HepG2 (cell line): ENCODE results near the gene ERFL. TPM values are rescaled to one million over a fixed set of nuclear protein-coding genes. Genes with fewer than 3 reads are reported as not detected.

Source experiments
- EED ChIP-seq: sonication (generic); formaldehyde crosslinking; IDR thresholded peaks from 2 replicates; pipeline ENCODE4 v1.5.0; 2020; ENCODE audit warnings: mild to moderate bottlenecking, missing genetic modification reagents
- FIP1L1 ChIP-seq: fragments of 200-400 bp; formaldehyde crosslinking; IDR thresholded peaks from 2 replicates; pipeline ENCODE4 v1.6.1; 2018; ENCODE audit warnings: low read depth, mild to moderate bottlenecking, low read length, moderate library complexity, borderline replicate concordance; ENCODE audit not compliant: insufficient read depth
- KDM5B ChIP-seq: sonication (generic); formaldehyde crosslinking; IDR thresholded peaks from 2 replicates; pipeline ENCODE4 v1.4.0; 2020; ENCODE audit warnings: missing genetic modification reagents, mild to moderate bottlenecking, borderline replicate concordance
- MTF1 ChIP-seq: sonication (generic); formaldehyde crosslinking; IDR thresholded peaks from 2 replicates; pipeline ENCODE4 v1.5.0; 2020; ENCODE audit warnings: missing genetic modification reagents
- MTF2 ChIP-seq: sonication (generic); formaldehyde crosslinking; IDR thresholded peaks from 2 replicates; pipeline ENCODE4 v1.5.0; 2020; ENCODE audit warnings: missing genetic modification reagents, borderline replicate concordance
- RFX5 ChIP-seq: IDR thresholded peaks from 2 replicates; pipeline ENCODE4 v1.6.1; 2011; ENCODE audit warnings: low read depth, low read length, improper control_type of control experiment
- SAP130 ChIP-seq: IDR thresholded peaks from 2 replicates; pipeline ENCODE4 v1.6.1; 2016; ENCODE audit warnings: low read depth
- SP2 ChIP-seq: sonication (generic); formaldehyde crosslinking; IDR thresholded peaks from 2 replicates; pipeline ENCODE4 v1.5.1; 2020; ENCODE audit warnings: mild to moderate bottlenecking, missing genetic modification reagents
- TAF1 ChIP-seq: sonication (generic); formaldehyde crosslinking; IDR thresholded peaks from 2 replicates; pipeline ENCODE4 v1.4.0; 2020; ENCODE audit warnings: missing genetic modification reagents
- TERF1 ChIP-seq: sonication (generic); formaldehyde crosslinking; IDR thresholded peaks from 2 replicates; pipeline ENCODE4 v1.8.0; 2022; ENCODE audit warnings: mild to moderate bottlenecking, missing genetic modification reagents, moderate library complexity
- ZBTB8A ChIP-seq: sonication (generic); formaldehyde crosslinking; IDR thresholded peaks from 2 replicates; pipeline ENCODE4 v1.4.0; 2020; ENCODE audit warnings: mild to moderate bottlenecking, low read depth, missing genetic modification reagents, borderline replicate concordance
- ZNF430 ChIP-seq: sonication (generic); formaldehyde crosslinking; IDR thresholded peaks from 2 replicates; pipeline ENCODE4 v1.9.0; 2021; ENCODE audit warnings: mild to moderate bottlenecking, missing genetic modification reagents
- polyA plus RNA-seq, 8 experiments: library from polyadenylated mRNA; depleted of rRNA in 3 of 8; stranded (reverse) in 7 of 8; unstranded in 1 of 8; fragments of >200 nt; fragmentation: Illumina TruSeq in 4 of 8; extraction: Trizol in 4 of 8; gene quantifications; 2 replicates each; pipeline versions ENCODE4 v1.2.1 to v1.2.3, GENCODE V29; 2011 to 2016; ENCODE audit warnings: low read depth in 4 of 8, missing spikeins in 1 of 8, mixed read lengths in 1 of 8; ENCODE audit not compliant: insufficient read depth in 1 of 8
- total RNA-seq, 5 experiments: library from RNA; depleted of rRNA; stranded (reverse); fragments of >200 nt; fragmentation: Illumina TruSeq; extraction: Trizol; gene quantifications; 2 replicates each; pipeline ENCODE4 v1.2.3, GENCODE V29; 2016; ENCODE audit warnings: low read depth in 1 of 5
- TF ChIP-seq, protein P1 (sequence below): sonication (generic); formaldehyde crosslinking; IDR thresholded peaks from 2 replicates; pipeline ENCODE4 v1.5.0; 2020; ENCODE audit warnings: missing genetic modification reagents
- TF ChIP-seq, protein P2 (sequence below): sonication (generic); formaldehyde crosslinking; IDR thresholded peaks from 2 replicates; pipeline ENCODE4 v1.5.1; 2020; ENCODE audit warnings: missing genetic modification reagents, mild to moderate bottlenecking, borderline replicate concordance
- TF ChIP-seq, protein P3 (sequence below): sonication (generic); formaldehyde crosslinking; IDR thresholded peaks from 2 replicates; pipeline ENCODE4 v1.5.0; 2020; ENCODE audit warnings: mild to moderate bottlenecking, missing genetic modification reagents, borderline replicate concordance

ERFL gene
- total and polyA plus RNA-seq, 2 of the 13 experiments (the other 11 are each of a cell fraction or from before 2014, with no cell fraction given): not detected

DNA sequence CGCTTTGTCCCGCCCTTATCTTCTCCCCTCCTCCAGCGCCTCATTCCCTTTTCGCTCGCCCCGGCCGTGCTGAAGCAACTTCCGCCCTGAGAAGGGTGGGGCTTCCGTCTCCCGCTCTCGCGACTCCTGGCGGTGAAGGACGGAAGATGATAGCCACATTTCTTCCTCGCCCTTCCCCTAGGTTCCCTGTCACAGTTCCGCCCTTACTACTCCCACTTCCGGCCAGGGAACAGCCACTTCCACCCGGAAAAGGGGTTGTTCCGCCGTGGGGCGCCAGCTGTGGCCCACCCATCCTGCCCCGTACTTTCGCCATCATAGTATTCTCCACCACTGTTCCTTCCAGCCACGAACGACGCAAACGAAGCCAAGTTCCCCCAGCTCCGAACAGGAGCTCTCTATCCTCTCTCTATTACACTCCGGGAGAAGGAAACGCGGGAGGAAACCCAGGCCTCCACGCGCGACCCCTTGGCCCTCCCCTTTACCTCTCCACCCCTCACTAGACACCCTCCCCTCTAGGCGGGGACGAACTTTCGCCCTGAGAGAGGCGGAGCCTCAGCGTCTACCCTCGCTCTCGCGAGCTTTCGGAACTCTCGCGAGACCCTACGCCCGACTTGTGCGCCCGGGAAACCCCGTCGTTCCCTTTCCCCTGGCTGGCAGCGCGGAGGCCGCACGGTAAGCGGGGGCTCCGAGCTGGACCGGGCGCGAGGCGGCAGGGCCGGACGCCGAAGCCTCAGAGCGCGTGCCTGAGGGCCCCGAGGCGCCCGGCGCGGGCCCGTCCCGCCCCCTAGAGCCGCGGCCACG is 68.4 kb downstream of the ERFL start, which contains the start of gene RPS19 (continued):
- TF ChIP-seq, protein P1, sequence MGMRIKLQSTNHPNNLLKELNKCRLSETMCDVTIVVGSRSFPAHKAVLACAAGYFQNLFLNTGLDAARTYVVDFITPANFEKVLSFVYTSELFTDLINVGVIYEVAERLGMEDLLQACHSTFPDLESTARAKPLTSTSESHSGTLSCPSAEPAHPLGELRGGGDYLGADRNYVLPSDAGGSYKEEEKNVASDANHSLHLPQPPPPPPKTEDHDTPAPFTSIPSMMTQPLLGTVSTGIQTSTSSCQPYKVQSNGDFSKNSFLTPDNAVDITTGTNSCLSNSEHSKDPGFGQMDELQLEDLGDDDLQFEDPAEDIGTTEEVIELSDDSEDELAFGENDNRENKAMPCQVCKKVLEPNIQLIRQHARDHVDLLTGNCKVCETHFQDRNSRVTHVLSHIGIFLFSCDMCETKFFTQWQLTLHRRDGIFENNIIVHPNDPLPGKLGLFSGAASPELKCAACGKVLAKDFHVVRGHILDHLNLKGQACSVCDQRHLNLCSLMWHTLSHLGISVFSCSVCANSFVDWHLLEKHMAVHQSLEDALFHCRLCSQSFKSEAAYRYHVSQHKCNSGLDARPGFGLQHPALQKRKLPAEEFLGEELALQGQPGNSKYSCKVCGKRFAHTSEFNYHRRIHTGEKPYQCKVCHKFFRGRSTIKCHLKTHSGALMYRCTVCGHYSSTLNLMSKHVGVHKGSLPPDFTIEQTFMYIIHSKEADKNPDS (CRISPR knock-in tag): no peak
- TF ChIP-seq TAF1 (CRISPR knock-in tag) (peak; percentile 93), ZNF430 (CRISPR knock-in tag) (0 out of 2 replicates have a peak, but pooled peaks have one; percentile 72), SAP130 (CRISPR knock-in tag) (peak; percentile 92), MTF1 (CRISPR knock-in tag) (no peak), MTF2 (CRISPR knock-in tag) (no peak), EED (CRISPR knock-in tag) (peak; percentile 45; the same call in 1 of the 2 replicates), TERF1 (no peak), SP2 (CRISPR knock-in tag) (peak; percentile 86), ZBTB8A (peak; percentile 85), FIP1L1 (0 out of 2 replicates have a peak, but pooled peaks have one; percentile 24), KDM5B (peak; percentile 80; the same call in 1 of the 2 replicates), RFX5 (no peak)
- TF ChIP-seq, protein P2, sequence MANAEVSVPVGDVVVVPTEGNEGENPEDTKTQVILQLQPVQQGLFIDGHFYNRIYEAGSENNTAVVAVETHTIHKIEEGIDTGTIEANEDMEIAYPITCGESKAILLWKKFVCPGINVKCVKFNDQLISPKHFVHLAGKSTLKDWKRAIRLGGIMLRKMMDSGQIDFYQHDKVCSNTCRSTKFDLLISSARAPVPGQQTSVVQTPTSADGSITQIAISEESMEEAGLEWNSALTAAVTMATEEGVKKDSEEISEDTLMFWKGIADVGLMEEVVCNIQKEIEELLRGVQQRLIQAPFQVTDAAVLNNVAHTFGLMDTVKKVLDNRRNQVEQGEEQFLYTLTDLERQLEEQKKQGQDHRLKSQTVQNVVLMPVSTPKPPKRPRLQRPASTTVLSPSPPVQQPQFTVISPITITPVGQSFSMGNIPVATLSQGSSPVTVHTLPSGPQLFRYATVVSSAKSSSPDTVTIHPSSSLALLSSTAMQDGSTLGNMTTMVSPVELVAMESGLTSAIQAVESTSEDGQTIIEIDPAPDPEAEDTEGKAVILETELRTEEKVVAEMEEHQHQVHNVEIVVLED (CRISPR knock-in tag): peak; percentile 95
- TF ChIP-seq, protein P3, sequence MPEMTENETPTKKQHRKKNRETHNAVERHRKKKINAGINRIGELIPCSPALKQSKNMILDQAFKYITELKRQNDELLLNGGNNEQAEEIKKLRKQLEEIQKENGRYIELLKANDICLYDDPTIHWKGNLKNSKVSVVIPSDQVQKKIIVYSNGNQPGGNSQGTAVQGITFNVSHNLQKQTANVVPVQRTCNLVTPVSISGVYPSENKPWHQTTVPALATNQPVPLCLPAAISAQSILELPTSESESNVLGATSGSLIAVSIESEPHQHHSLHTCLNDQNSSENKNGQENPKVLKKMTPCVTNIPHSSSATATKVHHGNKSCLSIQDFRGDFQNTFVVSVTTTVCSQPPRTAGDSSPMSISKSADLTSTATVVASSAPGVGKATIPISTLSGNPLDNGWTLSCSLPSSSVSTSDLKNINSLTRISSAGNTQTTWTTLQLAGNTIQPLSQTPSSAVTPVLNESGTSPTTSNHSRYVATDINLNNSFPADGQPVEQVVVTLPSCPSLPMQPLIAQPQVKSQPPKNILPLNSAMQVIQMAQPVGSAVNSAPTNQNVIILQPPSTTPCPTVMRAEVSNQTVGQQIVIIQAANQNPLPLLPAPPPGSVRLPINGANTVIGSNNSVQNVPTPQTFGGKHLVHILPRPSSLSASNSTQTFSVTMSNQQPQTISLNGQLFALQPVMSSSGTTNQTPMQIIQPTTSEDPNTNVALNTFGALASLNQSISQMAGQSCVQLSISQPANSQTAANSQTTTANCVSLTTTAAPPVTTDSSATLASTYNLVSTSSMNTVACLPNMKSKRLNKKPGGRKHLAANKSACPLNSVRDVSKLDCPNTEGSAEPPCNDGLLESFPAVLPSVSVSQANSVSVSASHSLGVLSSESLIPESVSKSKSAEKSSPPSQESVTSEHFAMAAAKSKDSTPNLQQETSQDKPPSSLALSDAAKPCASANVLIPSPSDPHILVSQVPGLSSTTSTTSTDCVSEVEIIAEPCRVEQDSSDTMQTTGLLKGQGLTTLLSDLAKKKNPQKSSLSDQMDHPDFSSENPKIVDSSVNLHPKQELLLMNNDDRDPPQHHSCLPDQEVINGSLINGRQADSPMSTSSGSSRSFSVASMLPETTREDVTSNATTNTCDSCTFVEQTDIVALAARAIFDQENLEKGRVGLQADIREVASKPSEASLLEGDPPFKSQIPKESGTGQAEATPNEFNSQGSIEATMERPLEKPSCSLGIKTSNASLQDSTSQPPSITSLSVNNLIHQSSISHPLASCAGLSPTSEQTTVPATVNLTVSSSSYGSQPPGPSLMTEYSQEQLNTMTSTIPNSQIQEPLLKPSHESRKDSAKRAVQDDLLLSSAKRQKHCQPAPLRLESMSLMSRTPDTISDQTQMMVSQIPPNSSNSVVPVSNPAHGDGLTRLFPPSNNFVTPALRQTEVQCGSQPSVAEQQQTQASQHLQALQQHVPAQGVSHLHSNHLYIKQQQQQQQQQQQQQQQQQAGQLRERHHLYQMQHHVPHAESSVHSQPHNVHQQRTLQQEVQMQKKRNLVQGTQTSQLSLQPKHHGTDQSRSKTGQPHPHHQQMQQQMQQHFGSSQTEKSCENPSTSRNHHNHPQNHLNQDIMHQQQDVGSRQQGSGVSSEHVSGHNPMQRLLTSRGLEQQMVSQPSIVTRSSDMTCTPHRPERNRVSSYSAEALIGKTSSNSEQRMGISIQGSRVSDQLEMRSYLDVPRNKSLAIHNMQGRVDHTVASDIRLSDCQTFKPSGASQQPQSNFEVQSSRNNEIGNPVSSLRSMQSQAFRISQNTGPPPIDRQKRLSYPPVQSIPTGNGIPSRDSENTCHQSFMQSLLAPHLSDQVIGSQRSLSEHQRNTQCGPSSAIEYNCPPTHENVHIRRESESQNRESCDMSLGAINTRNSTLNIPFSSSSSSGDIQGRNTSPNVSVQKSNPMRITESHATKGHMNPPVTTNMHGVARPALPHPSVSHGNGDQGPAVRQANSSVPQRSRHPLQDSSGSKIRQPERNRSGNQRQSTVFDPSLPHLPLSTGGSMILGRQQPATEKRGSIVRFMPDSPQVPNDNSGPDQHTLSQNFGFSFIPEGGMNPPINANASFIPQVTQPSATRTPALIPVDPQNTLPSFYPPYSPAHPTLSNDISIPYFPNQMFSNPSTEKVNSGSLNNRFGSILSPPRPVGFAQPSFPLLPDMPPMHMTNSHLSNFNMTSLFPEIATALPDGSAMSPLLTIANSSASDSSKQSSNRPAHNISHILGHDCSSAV (CRISPR knock-in tag): no peak
